GM23248 (cell line): Measurements from ENCODE around the gene FADS3. TPM values are rescaled to one million over a fixed set of nuclear protein-coding genes. Genes with fewer than 3 reads are reported as not detected.

Source experiments
- DNase-seq: peaks from one replicate; pipeline ENCODE4 v3.0.0-alpha.2; 2015
- H2AFZ ChIP-seq: fragments of 200-600 bp; sonication (generic); 2 replicates; pipeline ENCODE4 v1.6.1; 2016; ENCODE audit warnings: antibody characterized with exemption
- H3F3A ChIP-seq: fragments of 200-600 bp; sonication (generic); 2 replicates; pipeline ENCODE4 v1.6.1; 2016; ENCODE audit warnings: mild to moderate bottlenecking, antibody characterized with exemption, mixed run types; ENCODE audit not compliant: insufficient read depth
- H3K27ac ChIP-seq: fragments of 200-600 bp; sonication (generic); 2 replicates; pipeline ENCODE4 v1.5.1; 2016; ENCODE audit warnings: mild to moderate bottlenecking
- H3K27me3 ChIP-seq: fragments of 200-600 bp; sonication (generic); replicated peaks from 2 replicates; pipeline ENCODE4 v1.6.1; 2016; ENCODE audit warnings: mild to moderate bottlenecking; ENCODE audit not compliant: insufficient read depth
- H3K36me3 ChIP-seq: fragments of 200-600 bp; sonication (generic); 2 replicates; pipeline ENCODE4 v1.6.1; 2016; ENCODE audit warnings: low read depth, mild to moderate bottlenecking
- H3K4me1 ChIP-seq: fragments of 200-600 bp; sonication (generic); 2 replicates; pipeline ENCODE4 v1.6.1; 2016; ENCODE audit warnings: mild to moderate bottlenecking; ENCODE audit not compliant: insufficient read depth
- H3K4me2 ChIP-seq: fragments of 200-600 bp; sonication (generic); one replicate; pipeline ENCODE4 v1.6.1; 2016; ENCODE audit warnings: mild to moderate bottlenecking; ENCODE audit not compliant: unreplicated experiment
- H3K4me3 ChIP-seq: fragments of 200-600 bp; sonication (generic); 2 replicates; pipeline ENCODE4 v1.5.1; 2016; ENCODE audit warnings: mild to moderate bottlenecking
- H3K79me2 ChIP-seq: fragments of 200-600 bp; sonication (generic); 2 replicates; pipeline ENCODE4 v1.6.1; 2016; ENCODE audit warnings: mild to moderate bottlenecking; ENCODE audit not compliant: insufficient read depth
- H3K9ac ChIP-seq: fragments of 200-600 bp; sonication (generic); 2 replicates; pipeline ENCODE4 v1.6.1; 2016; ENCODE audit warnings: mild to moderate bottlenecking
- H3K9me2 ChIP-seq: fragments of 200-600 bp; sonication (generic); 2 replicates; pipeline ENCODE4 v1.6.1; 2016; ENCODE audit warnings: mixed run types, mild to moderate bottlenecking, moderate library complexity; ENCODE audit not compliant: insufficient read depth
- H3K9me3 ChIP-seq: fragments of 200-600 bp; sonication (generic); one replicate; pipeline ENCODE4 v1.6.1; 2017; ENCODE audit warnings: low read depth
- H4K20me1 ChIP-seq: fragments of 200-600 bp; sonication (generic); 2 replicates; pipeline ENCODE4 v1.6.0; 2016; ENCODE audit not compliant: insufficient read depth
- EZH2 ChIP-seq: fragments of 200-600 bp; sonication (generic); IDR thresholded peaks from 2 replicates; pipeline ENCODE4 v1.6.1; 2018; ENCODE audit warnings: antibody characterized with exemption, mild to moderate bottlenecking; ENCODE audit not compliant: insufficient read depth, poor library complexity, severe bottlenecking
- EZH2phosphoT487 ChIP-seq: fragments of 200-600 bp; sonication (generic); IDR thresholded peaks from 2 replicates; pipeline ENCODE4 v1.6.1; 2018; ENCODE audit warnings: antibody characterized with exemption, moderate library complexity, mild to moderate bottlenecking, low read depth; ENCODE audit not compliant: insufficient read depth
- WGBS, 2 experiments: methylation state at CpG; one replicate each; pipeline ENCODE4 v1.1.6; 2015 to 2017; ENCODE audit warnings: low lambda C conversion rate in 2 of 2, low coverage in 1 of 2; ENCODE audit errors: missing lambda C conversion rate in 2 of 2; 5-methylcytosine and 5-hydroxymethylcytosine counted together
- in situ Hi-C: fragments of 300-500 bp; cut with MboI; formaldehyde crosslinking; loops from 2 replicates; pipeline ENCODE4 v1.15.0; 2020
- polyA plus RNA-seq: library from polyadenylated mRNA; unstranded; fragments of >200 nt; fragmentation: Nextera tagmentation; extraction: Ambion mirVana; gene quantifications from 2 replicates; pipeline ENCODE4 v1.2.1, GENCODE V29; 2016
- total RNA-seq: library from RNA; depleted of rRNA; stranded (reverse); fragments of >200 nt; shearing (Covaris generic); gene quantifications from 2 replicates; pipeline ENCODE4 v1.2.3, GENCODE V29; 2014

The FADS3 gene
- total and polyA plus RNA-seq, 2 experiments from 2014 or later: 135 to 203 TPM

DNA sequence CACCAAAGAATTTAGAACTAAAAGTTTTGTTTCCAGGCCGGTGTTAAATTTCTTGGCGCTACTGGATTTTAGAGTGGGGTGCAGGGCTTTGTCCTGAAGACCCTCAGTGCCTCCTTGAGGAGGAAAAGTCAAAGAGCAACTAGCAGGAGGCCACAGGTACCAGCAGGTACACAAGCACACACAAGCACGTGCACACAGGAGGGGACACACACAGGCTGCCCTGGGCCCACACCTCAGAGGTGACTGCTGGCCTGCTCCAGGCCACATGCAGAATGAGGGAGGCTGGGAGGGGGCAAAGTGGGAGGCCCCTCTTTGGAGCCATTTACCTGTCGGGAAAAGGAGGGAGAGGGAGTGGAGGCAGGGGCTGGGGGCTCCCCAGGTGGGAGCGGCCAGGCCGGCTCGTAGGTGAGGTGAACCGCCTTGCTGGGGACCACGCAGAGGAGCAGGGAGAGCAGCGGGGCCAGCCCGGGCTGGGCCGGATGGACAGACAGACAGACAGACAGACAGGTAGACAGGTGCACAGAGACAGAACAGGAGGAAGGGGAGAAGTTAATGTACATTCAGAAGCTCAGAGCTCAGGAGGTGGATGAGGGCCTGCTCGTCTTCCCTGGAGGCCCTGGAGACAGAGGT, 13.8 kb upstream of the FADS3 start:
- H3K4me2 ChIP-seq: no peak overlapping the region
- DNase-seq: no peak
- in situ Hi-C loops: no loop called here
- TF ChIP-seq EZH2: no peak
- H3F3A ChIP-seq: no peaks in the 10 kb centered on the region
- WGBS, 2 experiments: 85 to 87% methylated on average over 13 of the region's 13 CpGs
- H3K9ac ChIP-seq: no peak overlapping the region
- no peaks in the 10 kb centered on the region for H3K79me2 ChIP-seq
- no peaks in the 10 kb centered on the region for H3K27me3 ChIP-seq
- H3K4me3 ChIP-seq: no peak overlapping the region
- no peak overlapping the region for H2AFZ ChIP-seq
- no peaks in the 10 kb centered on the region for H3K9me3 ChIP-seq
- H4K20me1 ChIP-seq: no peaks in the 10 kb centered on the region
- no peaks in the 10 kb centered on the region for H3K36me3 ChIP-seq
- no peaks in the 10 kb centered on the region for H3K4me1 ChIP-seq
- no peaks in the 10 kb centered on the region for H3K9me2 ChIP-seq
- H3K27ac ChIP-seq: no peak overlapping the region

DNA sequence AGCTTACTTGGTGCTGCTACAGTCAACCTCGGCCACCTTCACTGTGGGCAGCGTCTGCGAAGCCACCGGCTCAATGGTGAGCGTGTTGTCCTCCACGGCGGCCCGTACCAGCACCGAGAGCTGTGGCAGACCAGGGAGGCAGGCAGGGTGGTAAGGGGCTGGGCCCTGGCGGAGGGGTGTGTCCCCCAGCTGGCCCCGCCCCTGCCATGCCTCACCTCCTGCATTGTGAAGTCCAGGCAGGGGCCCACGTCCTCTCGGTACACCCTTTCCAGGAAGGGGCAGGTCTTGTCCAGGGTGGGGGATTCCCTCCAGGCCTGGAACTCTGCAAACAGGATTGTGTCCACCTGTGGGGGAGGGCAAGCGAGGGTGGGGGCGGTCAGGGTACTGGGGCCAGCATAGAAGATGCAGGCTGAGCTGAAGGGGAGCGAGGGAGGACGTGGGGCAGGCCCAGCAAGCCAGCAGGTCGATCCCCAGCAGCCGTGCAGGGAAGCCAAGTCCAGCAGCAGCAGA, 13.2 kb upstream of the FADS3 start:
- Histone ChIP-seq H4K20me1 (no peaks in the 10 kb centered on the region), H3K9ac (no peak overlapping the region), H2AFZ (no peak overlapping the region), H3K27ac (no peak overlapping the region), H3K4me2 (no peak overlapping the region), H3K4me3 (no peak overlapping the region), H3K27me3 (no peaks in the 10 kb centered on the region), H3K79me2 (no peaks in the 10 kb centered on the region), H3K9me2 (no peaks in the 10 kb centered on the region), H3K36me3 (no peaks in the 10 kb centered on the region), H3F3A (no peaks in the 10 kb centered on the region), H3K4me1 (no peaks in the 10 kb centered on the region), H3K9me3 (no peaks in the 10 kb centered on the region)
- no peak for DNase-seq
- 76 to 82% methylated on average over 18 to 19 of the region's 19 CpGs for WGBS, 2 experiments
- TF ChIP-seq EZH2phosphoT487 (no peak), EZH2 (no peak)
- in situ Hi-C loops: no loop called here

DNA sequence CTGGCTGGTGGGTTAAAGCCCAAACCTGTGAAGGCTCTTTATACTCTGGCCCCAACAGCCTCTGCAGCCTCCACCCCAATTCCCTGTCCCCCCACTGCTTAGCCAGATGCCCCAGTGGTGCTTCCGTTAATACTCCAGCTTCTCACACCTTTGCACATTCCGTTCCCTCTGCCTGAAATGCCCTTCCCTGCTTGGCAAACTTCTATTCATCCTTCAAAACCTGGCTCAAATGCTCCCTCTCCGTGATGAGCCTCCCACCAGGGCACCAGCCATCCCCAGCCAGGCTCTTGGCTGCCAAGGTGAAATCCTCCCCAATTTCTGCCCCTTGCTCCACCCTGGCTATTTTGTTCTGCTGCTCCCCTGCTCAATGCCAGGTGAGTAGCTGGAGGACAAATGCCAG, 12.5 kb upstream of the FADS3 start:
- Histone ChIP-seq H3K27ac (no peak overlapping the region), H2AFZ (no peak overlapping the region), H3K79me2 (no peaks in the 10 kb centered on the region), H3K27me3 (no peaks in the 10 kb centered on the region), H3F3A (no peaks in the 10 kb centered on the region), H3K4me2 (no peak overlapping the region), H3K9me2 (no peaks in the 10 kb centered on the region), H3K36me3 (no peaks in the 10 kb centered on the region), H3K9ac (no peak overlapping the region), H3K4me3 (no peak overlapping the region), H3K4me1 (no peaks in the 10 kb centered on the region), H3K9me3 (no peaks in the 10 kb centered on the region), H4K20me1 (no peaks in the 10 kb centered on the region)
- in situ Hi-C loops: no loop called here
- TF ChIP-seq EZH2 (no peak), EZH2phosphoT487 (no peak)
- WGBS, 2 experiments: 91 to 94% methylated on average over 3 of the region's 3 CpGs
- DNase-seq: no peak

DNA sequence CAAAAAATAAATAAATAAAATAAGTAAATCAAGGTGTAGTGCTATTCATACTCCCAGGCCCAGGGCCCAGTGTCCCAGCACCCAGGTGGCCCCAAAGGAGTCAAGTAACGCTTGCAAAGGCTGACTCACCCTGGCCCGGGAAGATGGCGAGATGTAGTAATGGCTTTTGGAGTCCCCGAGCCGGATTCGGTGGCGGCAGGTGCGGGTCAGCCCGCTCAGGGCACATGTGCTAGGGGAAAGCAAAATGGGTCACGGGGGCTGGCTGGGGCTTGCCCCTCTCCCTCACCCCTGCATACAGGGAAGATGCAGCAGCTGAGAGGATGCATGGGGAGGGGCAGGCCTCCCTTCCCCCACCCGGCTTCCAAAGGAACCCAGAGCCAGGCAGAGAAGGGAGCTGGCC, 11.0 kb upstream of the FADS3 start:
- Histone ChIP-seq H3K36me3 (no peaks in the 10 kb centered on the region), H3K4me3 (no peak overlapping the region), H3K4me1 (no peaks in the 10 kb centered on the region), H3K9me2 (no peaks in the 10 kb centered on the region), H2AFZ (no peak overlapping the region), H4K20me1 (no peaks in the 10 kb centered on the region), H3K79me2 (no peaks in the 10 kb centered on the region), H3K27ac (no peak overlapping the region), H3K9ac (no peak overlapping the region), H3K9me3 (no peaks in the 10 kb centered on the region), H3K27me3 (no peaks in the 10 kb centered on the region), H3F3A (no peaks in the 10 kb centered on the region), H3K4me2 (no peak overlapping the region)
- DNase-seq: no peak
- in situ Hi-C loops: no loop called here
- no peak for TF ChIP-seq EZH2phosphoT487
- no peak for TF ChIP-seq EZH2
- WGBS, 2 experiments: 74 to 86% methylated on average over 10 to 11 of the region's 11 CpGs

DNA sequence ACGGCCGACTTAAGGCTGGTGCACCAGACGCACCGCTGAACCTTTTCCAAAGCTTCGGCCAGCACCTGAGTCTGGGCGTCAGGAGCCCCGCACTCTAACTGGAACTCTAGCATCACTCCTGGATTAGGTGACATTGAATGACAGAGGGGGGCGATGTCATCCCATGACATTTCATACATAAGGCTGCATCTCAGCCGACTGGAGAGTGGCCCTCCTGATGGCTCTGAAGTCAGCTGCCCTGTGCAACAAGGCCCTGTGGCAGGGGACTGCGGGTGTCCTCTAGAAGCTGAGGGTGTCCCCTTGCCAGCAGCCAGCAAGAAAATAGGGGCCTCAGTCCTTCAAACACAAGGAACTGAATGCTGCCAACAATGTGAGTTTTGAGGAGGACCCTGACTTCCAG, 10.1 kb upstream of the FADS3 start:
- no peaks in the 10 kb centered on the region for H3K4me1 ChIP-seq
- H3K27ac ChIP-seq: no peak overlapping the region
- 75 to 87% methylated on average over 10 of the region's 10 CpGs for WGBS, 2 experiments
- no peaks in the 10 kb centered on the region for H3K79me2 ChIP-seq
- no peaks in the 10 kb centered on the region for H4K20me1 ChIP-seq
- no peak overlapping the region for H3K9ac ChIP-seq
- H3K27me3 ChIP-seq: no peaks in the 10 kb centered on the region
- DNase-seq: no peak
- in situ Hi-C loops: no loop called here
- H3K4me2 ChIP-seq: no peak overlapping the region
- no peaks in the 10 kb centered on the region for H3K9me3 ChIP-seq
- TF ChIP-seq EZH2phosphoT487 (no peak), EZH2 (no peak)
- H3K9me2 ChIP-seq: no peaks in the 10 kb centered on the region
- H3K36me3 ChIP-seq: no peaks in the 10 kb centered on the region
- H3F3A ChIP-seq: no peaks in the 10 kb centered on the region
- H3K4me3 ChIP-seq: no peak overlapping the region
- no peak overlapping the region for H2AFZ ChIP-seq
